Endothelial cell of umbilical vein (primary cell): ENCODE data around the gene RPS5. TPM values are rescaled to one million over a fixed set of nuclear protein-coding genes. Genes with fewer than 3 reads are reported as not detected.

ENCODE experiments used
- BruUV-seq: library from RNA; stranded (reverse); fragments of 400-500 nt; replicated peaks from 2 replicates; lab custom pipeline; 2021; lab: Mats Ljungman, UMichigan
- CTCF ChIA-PET: fragments of 300-600, 350-600 bp; sonication (Branson Sonifier 250); formaldehyde crosslinking; loops from one replicate; lab custom pipeline; 2021; ENCODE audit warnings: antibody characterized with exemption, inconsistent platforms; lab: Charles Lee
- POLR2A ChIA-PET: fragments of 300-600, 350-600 bp; sonication (Branson Sonifier 250); formaldehyde crosslinking; loops from one replicate; lab custom pipeline; 2021; ENCODE audit warnings: antibody characterized with exemption, inconsistent platforms; lab: Charles Lee
- DNase-seq: peaks from one replicate; pipeline ENCODE4 v3.0.0-alpha.2; 2011; ENCODE audit warnings: low read depth, low spot score
- FAIRE-seq: peaks from 2 replicates; lab custom pipeline; 2011; peaks lifted over from hg19 to GRCh38; lab: Jason Lieb, UNC
- H2AFZ ChIP-seq: 2 replicates; pipeline ENCODE4 v1.6.0; 2012; ENCODE audit warnings: low read depth, low read length, control low read depth, inconsistent platforms
- H3K27ac ChIP-seq: 2 replicates; pipeline ENCODE4 v1.5.1; 2011; ENCODE audit warnings: low read depth, mild to moderate bottlenecking, control low read depth, low read length, moderate library complexity; ENCODE audit not compliant: insufficient read depth
- H3K27me3 ChIP-seq, 2 experiments: 2 replicates each; pipeline versions ENCODE4 v1.6.0 to v1.6.1; 2011; ENCODE audit warnings: low read length in 2 of 2, mixed read lengths in 1 of 2; ENCODE audit not compliant: control insufficient read depth in 2 of 2, insufficient read depth in 2 of 2
- H3K36me3 ChIP-seq, 2 experiments: 2 replicates in 1 of 2; 3 replicates in 1 of 2; pipeline ENCODE4 v1.5.1; 2011; ENCODE audit warnings: low read length in 2 of 2, mild to moderate bottlenecking in 1 of 2, moderate library complexity in 1 of 2; ENCODE audit not compliant: control insufficient read depth in 2 of 2, insufficient read depth in 2 of 2; ENCODE audit errors: extremely low read depth in 1 of 2
- H3K4me1 ChIP-seq: 3 replicates; pipeline ENCODE4 v1.5.1; 2011; ENCODE audit warnings: mild to moderate bottlenecking, low read length; ENCODE audit not compliant: control insufficient read depth, insufficient read depth; ENCODE audit errors: extremely low read depth
- H3K4me2 ChIP-seq: 2 replicates; pipeline ENCODE4 v1.6.1; 2011; ENCODE audit warnings: low read length, control low read depth, mixed read lengths; ENCODE audit not compliant: insufficient read depth
- H3K4me3 ChIP-seq, 3 experiments: fragments of 200-600 bp in 1 of 3; sonication (generic), shearing (Covaris generic) in 1 of 3; replicated peaks in 1 of 3; 2 replicates each; pipeline ENCODE4 v1.5.1; 2011 to 2016; ENCODE audit warnings: control low read depth in 3 of 3, low read length in 3 of 3, mild to moderate bottlenecking in 2 of 3, inconsistent platforms in 1 of 3, low read depth in 1 of 3, moderate library complexity in 1 of 3; ENCODE audit not compliant: insufficient read depth in 1 of 3
- H3K79me2 ChIP-seq: 2 replicates; pipeline ENCODE4 v1.6.0; 2012; ENCODE audit warnings: low read length, inconsistent platforms; ENCODE audit not compliant: control insufficient read depth, insufficient read depth
- H3K9ac ChIP-seq: replicated peaks from 2 replicates; pipeline ENCODE3; 2011; ENCODE audit warnings: low read length, control low read depth; ENCODE audit not compliant: insufficient read depth; ENCODE audit errors: extremely low read depth
- H3K9me1 ChIP-seq: replicated peaks from 3 replicates; pipeline ENCODE4 v1.6.0; 2011; ENCODE audit warnings: mild to moderate bottlenecking, low read length; ENCODE audit not compliant: control insufficient read depth, insufficient read depth; ENCODE audit errors: extremely low read depth
- H3K9me3 ChIP-seq: replicated peaks from 2 replicates; pipeline ENCODE4 v1.5.1; 2012; ENCODE audit warnings: low read length, inconsistent platforms; ENCODE audit not compliant: control insufficient read depth, insufficient read depth
- H4K20me1 ChIP-seq: replicated peaks from 2 replicates; pipeline ENCODE3; 2011; ENCODE audit warnings: mild to moderate bottlenecking, low read length; ENCODE audit not compliant: control insufficient read depth, insufficient read depth; ENCODE audit errors: extremely low read depth
- EZH2 ChIP-seq: IDR thresholded peaks from 2 replicates; pipeline ENCODE4 v1.6.1; 2012; ENCODE audit warnings: borderline replicate concordance, low read depth, mild to moderate bottlenecking, moderate library complexity, low read length, inconsistent platforms; ENCODE audit not compliant: severe bottlenecking
- MAX ChIP-seq: IDR thresholded peaks from 2 replicates; pipeline ENCODE4 v1.6.1; 2011; ENCODE audit not compliant: insufficient read depth, insufficient read length
- POLR2AphosphoS5 ChIP-seq: IDR thresholded peaks from 2 replicates; pipeline ENCODE4 v1.6.1; 2012; ENCODE audit warnings: low read depth, mild to moderate bottlenecking, control low read depth, low read length, moderate library complexity; ENCODE audit not compliant: insufficient read depth
- dilution Hi-C: fragments of 300-500 bp; cut with MboI; formaldehyde crosslinking; loops from one replicate; pipeline ENCODE4 v1.15.0; 2019; ENCODE audit warnings: low sequenced_read_pairs; ENCODE audit not compliant: extremely low pct_ligation_motif_present
- intact Hi-C: fragments of 100-400 bp; cut with micrococcal nuclease; formaldehyde crosslinking; loops from one replicate; pipeline ENCODE4 v1.10.0; 2022
- polyA plus RNA-seq, 4 experiments: library from polyadenylated mRNA; depleted of rRNA in 3 of 4; stranded (reverse) in 3 of 4; unstranded in 1 of 4; fragments of >200 nt; gene quantifications; 2 replicates each; pipeline versions ENCODE4 v1.2.1 to v1.2.3, GENCODE V29; 2011 to 2012; ENCODE audit warnings: missing spikeins in 1 of 4
- total RNA-seq: library from RNA; stranded (reverse); gene quantifications from 2 replicates; pipeline ENCODE4 v1.2.3, GENCODE V29; 2021
- TF ChIP-seq, protein P1 (sequence below), 2 donors: IDR thresholded peaks; 1 replicate in 1 of 2; 2 replicates in 1 of 2; pipeline ENCODE4 v1.5.1; 2011; ENCODE audit warnings: low read length in 2 of 2, mild to moderate bottlenecking in 2 of 2, moderate library complexity in 2 of 2, control low read depth in 1 of 2, inconsistent platforms in 1 of 2, low read depth in 1 of 2; ENCODE audit not compliant: insufficient read depth in 1 of 2; ENCODE audit errors: extremely low read depth in 1 of 2

RPS5 gene
- total and polyA plus RNA-seq, 2 donors (not counting 3 experiments of a cell fraction or from before 2014, with no cell fraction given): 993 to 3,430 TPM

DNA sequence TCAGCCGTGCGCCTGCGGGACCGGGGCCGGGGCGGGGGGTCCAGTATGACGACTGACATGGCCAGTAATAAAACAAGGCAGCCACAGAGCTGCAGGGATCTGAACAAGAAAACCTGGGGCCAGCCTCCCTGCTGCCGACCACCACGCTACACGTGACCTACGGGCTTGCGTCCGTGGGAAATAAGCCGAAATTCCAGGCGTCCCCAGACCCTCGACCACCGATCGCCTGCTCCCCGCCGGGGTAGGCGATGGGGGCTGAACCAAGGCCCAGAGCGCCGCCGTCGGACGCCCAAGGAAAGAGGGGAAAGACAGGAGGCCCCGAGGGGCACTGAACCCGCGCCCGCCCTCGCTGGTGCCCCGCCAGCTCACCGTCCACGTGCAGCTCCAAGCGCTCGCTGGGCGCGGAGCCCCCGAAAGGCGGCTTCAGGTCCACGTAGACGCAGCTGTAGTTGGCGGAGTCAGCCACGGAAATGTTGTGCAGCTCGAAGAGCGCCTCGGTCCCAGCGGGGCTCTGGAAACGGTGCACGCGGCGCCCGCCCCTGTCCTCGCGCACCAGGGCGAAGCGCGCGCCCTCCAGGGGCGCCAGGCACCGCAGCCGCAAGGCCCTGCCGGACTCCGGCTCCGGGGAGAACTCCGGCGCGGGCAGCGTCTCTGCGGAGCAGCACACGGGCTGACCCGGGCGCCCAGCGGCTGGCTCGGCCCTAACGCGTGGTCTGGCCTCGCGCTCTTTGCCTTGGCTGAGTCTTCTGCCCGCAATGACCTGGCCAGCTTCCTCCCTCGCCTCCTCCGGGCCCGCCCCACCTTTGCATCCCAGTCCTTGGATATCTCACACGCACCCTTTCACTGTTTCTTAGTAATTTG, 36.8 kb upstream of the RPS5 start:
- Histone ChIP-seq H3K9me1 (no peaks in the 10 kb centered on the region), H2AFZ (peak overlapping the region; percentile 50), H3K27me3 (peaks cover 27 to 49% of the 10 kb centered on the region in 2 experiments), H4K20me1 (no peaks in the 10 kb centered on the region), H3K36me3 (no peaks in the 10 kb centered on the region), H3K27ac (no peak overlapping the region), H3K9ac (no peak overlapping the region), H3K4me1 (peaks cover 5% of the 10 kb centered on the region), H3K79me2 (no peaks in the 10 kb centered on the region), H3K4me2 (peak overlapping the region; percentile 19), H3K9me3 (no peaks in the 10 kb centered on the region), H3K4me3 (no peak overlapping the region)
- dilution Hi-C loops (no loop called here), intact Hi-C loops (no loop called here)
- POLR2A ChIA-PET: no interaction called here
- FAIRE-seq (no peak), DNase-seq (no peak)
- BruUV-seq: no TSS peak
- CTCF ChIA-PET: interaction anchor here (0.9 kb wide), 1 partner anchor 10 kb away, joined by 3 read pairs; no protein-coding TSS in a partner anchor
- TF ChIP-seq, protein P1, sequence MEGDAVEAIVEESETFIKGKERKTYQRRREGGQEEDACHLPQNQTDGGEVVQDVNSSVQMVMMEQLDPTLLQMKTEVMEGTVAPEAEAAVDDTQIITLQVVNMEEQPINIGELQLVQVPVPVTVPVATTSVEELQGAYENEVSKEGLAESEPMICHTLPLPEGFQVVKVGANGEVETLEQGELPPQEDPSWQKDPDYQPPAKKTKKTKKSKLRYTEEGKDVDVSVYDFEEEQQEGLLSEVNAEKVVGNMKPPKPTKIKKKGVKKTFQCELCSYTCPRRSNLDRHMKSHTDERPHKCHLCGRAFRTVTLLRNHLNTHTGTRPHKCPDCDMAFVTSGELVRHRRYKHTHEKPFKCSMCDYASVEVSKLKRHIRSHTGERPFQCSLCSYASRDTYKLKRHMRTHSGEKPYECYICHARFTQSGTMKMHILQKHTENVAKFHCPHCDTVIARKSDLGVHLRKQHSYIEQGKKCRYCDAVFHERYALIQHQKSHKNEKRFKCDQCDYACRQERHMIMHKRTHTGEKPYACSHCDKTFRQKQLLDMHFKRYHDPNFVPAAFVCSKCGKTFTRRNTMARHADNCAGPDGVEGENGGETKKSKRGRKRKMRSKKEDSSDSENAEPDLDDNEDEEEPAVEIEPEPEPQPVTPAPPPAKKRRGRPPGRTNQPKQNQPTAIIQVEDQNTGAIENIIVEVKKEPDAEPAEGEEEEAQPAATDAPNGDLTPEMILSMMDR (IDR thresholded peaks at IDR 0.05; ENCODE audit: extremely low read depth in 1 of 2, insufficient read depth in 1 of 2, low read depth in 1 of 2, low read length in 2 of 2): peak in 1 of 2 donors; percentile 22
- peak; percentile 91 for TF ChIP-seq EZH2
- no peak for TF ChIP-seq MAX
- no peak for TF ChIP-seq POLR2AphosphoS5
